Kasumi-1 (cell line): ENCODE measurements around the gene DCHS1.
A peak's percentile ranks its signal among the peaks of the same experiment; 100 is the strongest.

Experiments
- DNase-seq, 2 experiments: peaks; one replicate each; lab custom pipeline; 2025; lab: John Stamatoyannopoulos, UW

DCHS1 gene

GRCh38 chr11:6587360-6587953, 68.2 kb downstream of the DCHS1 start:
- DNase-seq: no peak

DNA sequence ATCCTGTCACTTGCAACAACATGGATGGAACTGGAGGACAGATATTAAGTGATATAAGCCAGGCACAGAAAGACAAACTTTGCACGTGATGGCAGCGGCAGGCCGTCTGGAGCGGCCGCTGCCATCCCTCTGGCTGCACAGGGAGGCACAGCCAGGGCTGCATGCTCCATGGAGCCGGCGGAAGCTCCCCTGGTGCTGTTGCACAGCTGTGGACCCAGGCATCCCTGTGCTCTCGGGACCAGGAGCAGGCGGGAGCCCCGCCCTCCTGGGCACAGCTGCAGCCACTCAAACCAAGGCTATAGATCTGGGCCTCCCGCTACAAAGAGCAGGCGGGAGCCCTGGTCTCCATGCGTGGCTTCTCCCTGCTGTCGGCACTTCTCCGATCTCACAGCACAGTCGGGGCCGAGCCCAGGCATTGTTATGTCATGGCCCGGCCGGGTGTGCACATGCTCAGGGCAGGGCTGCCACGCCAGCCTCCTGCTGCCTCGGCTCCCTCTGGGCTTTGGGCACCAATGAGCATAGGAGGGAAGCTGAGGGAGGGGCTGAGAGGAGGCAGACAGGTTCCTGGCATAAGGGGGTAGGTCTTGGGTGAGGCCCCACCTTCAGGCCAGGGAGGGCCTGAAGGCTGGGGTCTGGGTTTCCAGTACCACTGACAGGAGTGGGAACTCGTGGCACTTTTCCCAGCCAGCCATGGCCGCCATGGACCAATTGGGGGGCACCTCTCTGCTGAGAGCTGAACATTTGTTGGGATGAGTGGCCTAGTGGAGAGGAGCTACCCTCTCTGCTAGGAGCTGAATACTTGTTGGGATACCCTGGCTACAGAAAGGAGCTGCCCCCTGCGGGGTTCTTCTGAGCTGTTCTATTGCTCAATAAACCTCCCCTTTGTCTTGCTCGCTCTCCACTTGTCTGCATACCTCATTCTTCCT, 68.9 kb downstream of the DCHS1 start:
- DNase-seq: no peak

GRCh38 chr11:6584528-6584927, 71.1 kb downstream of the DCHS1 start:
- no peak for DNase-seq

DNA sequence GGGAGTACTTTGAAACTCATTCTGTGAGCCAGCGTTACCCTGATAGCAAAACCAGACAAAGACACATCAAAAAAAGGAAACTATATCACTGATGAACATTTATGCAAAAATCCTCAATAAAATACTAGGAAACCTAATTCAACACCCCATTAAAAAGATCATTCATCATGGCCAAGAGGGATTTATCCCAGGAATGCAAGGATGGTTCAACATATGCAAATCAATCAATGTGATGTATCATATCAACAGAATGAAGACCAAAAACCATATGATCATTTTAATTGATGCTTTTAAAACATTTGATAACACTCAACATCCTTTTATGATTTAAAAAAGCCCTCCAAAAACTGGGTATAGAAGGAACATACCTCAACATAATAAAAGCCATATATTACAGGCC, 72.0 kb downstream of the DCHS1 start:
- DNase-seq: no peak

DNA sequence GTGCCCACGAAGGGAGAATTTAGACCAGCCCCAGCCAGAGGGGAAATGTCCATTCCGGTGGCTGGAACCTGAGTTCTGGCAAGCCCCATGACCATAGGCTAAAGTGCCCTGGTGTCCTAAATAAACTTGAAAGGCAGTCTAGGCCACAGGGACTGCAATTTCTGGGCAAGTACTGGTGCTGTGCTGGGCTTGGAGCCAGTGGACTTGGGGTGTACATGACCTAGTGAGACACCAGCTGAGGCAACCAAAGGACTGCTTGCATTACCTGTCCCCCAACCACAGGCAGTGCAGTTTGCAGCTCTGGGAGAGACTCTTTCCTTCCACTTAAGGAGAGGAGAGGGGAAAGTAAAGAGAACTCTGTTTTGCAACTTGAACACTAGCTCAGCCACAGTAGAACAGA, 75.9 kb downstream of the DCHS1 start:
- no peak for DNase-seq

GRCh38 chr11:6578134-6578533, 77.5 kb downstream of the DCHS1 start:
- DNase-seq: no peak

- DNase-seq: peak in 1 of 2 experiments; percentile 29
Measured at GRCh38 chr11:6576471-6577373, 78.9 kb downstream of the DCHS1 start.

GRCh38 chr11:6574816-6575715, 80.5 kb downstream of the DCHS1 start:
- DNase-seq: no peak

- no peak for DNase-seq
Measured at GRCh38 chr11:6572215-6572614, 83.4 kb downstream of the DCHS1 start.

DNA sequence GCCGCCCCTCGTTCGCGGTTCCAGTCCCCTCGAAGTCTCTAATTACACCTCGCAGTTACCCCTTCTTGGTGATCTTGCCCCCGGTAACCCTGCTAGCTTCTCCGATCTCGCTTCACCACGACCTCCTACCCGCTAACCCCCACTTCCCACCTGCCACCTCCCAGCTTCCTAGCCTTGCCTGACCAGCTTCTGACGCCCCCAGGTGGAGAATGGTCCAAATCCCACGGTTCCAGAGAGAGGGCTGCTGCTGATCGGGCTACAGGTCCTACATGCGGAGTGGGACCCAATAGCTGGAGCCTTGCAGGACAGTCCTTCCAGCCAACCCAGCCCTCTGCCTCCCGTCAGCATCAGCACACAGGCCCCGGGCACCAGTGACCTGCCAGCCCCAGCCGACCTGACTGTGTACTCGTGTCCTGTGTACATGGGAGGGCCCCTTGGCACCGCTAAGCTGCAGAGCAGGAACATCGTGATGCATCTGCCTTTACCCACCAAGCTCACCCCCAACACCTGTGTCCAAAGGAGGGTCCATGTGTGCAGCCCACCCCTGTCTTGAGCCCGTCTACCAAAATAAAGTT, 84.1 kb downstream of the DCHS1 start:
- DNase-seq: no peak
